ENCODE measurements around the gene SPESP1. TPM values are rescaled to one million over a fixed set of nuclear protein-coding genes. Genes with fewer than 3 reads are reported as not detected.
"Not testable (repeated sequence)": the region's sequence is repeated elsewhere in the genome, so short reads cannot be mapped to it uniquely, and the experiment has no call there.

The SPESP1 gene
- total and polyA plus RNA-seq, 8 donors: 0.28 to 1.5 (median 0.77) TPM

DNA sequence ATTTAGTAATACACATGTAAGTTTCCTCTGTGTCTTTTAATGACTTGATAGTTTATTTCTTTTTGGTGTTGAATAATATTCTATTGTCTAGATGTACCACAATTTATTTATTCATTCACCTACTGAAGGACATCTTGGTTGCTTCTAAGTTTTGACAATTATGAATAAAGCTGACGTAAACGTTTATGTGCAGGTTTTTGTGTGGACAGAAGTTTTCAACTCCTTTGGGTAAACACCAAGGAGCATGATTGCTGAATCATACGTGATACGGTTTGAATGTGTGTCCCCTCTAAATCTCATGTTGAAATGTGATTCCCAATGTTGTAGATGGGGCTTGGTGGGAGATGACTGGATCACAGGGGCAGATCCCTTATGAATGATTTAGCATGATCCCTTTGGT, 21.5 kb downstream of the SPESP1 start:
- no peak overlapping the region for H3K4me3 ChIP-seq
- 63 to 67% methylated on average over 4 of the region's 4 CpGs for WGBS, 2 donors
- no peak overlapping the region for H3K27ac ChIP-seq
- ATAC-seq (no peak), FAIRE-seq (no peak), DNase-seq (no peak)
- no peaks in the 10 kb centered on the region for H3K9me3 ChIP-seq
- H3K27me3 ChIP-seq: peaks cover 0 to 4% (median 0%) of the 10 kb centered on the region in 4 donors
- TF ChIP-seq, protein P1, sequence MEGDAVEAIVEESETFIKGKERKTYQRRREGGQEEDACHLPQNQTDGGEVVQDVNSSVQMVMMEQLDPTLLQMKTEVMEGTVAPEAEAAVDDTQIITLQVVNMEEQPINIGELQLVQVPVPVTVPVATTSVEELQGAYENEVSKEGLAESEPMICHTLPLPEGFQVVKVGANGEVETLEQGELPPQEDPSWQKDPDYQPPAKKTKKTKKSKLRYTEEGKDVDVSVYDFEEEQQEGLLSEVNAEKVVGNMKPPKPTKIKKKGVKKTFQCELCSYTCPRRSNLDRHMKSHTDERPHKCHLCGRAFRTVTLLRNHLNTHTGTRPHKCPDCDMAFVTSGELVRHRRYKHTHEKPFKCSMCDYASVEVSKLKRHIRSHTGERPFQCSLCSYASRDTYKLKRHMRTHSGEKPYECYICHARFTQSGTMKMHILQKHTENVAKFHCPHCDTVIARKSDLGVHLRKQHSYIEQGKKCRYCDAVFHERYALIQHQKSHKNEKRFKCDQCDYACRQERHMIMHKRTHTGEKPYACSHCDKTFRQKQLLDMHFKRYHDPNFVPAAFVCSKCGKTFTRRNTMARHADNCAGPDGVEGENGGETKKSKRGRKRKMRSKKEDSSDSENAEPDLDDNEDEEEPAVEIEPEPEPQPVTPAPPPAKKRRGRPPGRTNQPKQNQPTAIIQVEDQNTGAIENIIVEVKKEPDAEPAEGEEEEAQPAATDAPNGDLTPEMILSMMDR (IDR thresholded peaks at IDR 0.05): no peak
- H3K36me3 ChIP-seq: no peaks in the 10 kb centered on the region
- intact Hi-C loops (cut with DNase I): no loop called here
- no peaks in the 10 kb centered on the region for H3K4me1 ChIP-seq

DNA sequence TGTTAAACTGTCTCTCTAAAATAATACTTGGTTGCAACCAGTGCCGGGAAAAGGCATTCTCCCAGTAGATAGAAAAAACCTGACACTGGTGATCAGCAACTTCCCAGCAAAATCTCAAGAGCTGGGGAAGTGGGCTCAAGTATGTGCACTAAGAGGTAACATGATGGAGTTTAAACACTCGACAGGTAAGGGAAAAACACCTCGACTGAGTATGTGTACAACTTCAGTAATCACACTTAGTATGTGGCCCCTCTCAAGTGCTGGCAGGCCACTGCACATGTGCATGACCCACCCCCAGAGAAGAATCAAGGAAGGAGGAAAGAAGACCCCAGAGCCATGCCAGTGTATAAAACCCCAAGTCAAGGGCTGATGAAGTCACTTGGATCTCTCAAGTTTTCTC, 27.4 kb downstream of the SPESP1 start:
- H3K27ac ChIP-seq: no peak overlapping the region
- H3K27me3 ChIP-seq: peaks cover 0 to 4% (median 1%) of the 10 kb centered on the region in 4 donors
- H3K4me1 ChIP-seq: no peaks in the 10 kb centered on the region
- no peaks in the 10 kb centered on the region for H3K9me3 ChIP-seq
- H3K36me3 ChIP-seq: no peaks in the 10 kb centered on the region
- WGBS, 2 donors: 69 to 84% methylated on average over 3 of the region's 3 CpGs
- TF ChIP-seq, protein P1 (IDR thresholded peaks at IDR 0.05): no peak
- ATAC-seq (no peak), FAIRE-seq (no peak), DNase-seq (no peak)
- intact Hi-C loops (cut with DNase I): no loop called here
- no peak overlapping the region for H3K4me3 ChIP-seq

DNA sequence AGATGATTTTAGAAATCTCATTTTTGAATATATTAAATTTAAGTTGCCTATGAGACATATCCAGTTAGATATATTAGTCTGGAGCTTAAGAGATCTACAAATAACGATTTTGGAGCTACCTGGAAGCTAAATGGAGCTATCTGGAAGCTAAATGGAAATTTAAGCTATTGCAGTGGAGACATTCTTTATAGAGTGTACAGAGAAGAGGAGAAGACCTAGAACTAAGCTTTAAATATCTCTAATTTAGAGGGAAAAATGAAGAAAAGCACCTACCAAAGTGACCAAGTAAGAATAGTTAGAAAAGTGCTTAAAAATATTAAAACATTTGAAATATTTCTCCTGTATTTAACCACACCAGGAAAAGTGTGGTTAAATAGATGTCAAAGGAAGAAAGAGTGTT, 28.3 kb downstream of the SPESP1 start:
- DNase-seq (no peak), FAIRE-seq (no peak), ATAC-seq (no peak)
- Histone ChIP-seq H3K4me1 (no peaks in the 10 kb centered on the region), H3K36me3 (no peaks in the 10 kb centered on the region), H3K27me3 (peaks cover 0 to 4% (median 1%) of the 10 kb centered on the region in 4 donors), H3K9me3 (no peaks in the 10 kb centered on the region), H3K4me3 (no peak overlapping the region), H3K27ac (no peak overlapping the region)
- WGBS, 2 donors: 51 to 64% methylated on average over 1 of the region's 1 CpG
- TF ChIP-seq, protein P1 (IDR thresholded peaks at IDR 0.05): no peak
- intact Hi-C loops (cut with DNase I): no loop called here

DNA sequence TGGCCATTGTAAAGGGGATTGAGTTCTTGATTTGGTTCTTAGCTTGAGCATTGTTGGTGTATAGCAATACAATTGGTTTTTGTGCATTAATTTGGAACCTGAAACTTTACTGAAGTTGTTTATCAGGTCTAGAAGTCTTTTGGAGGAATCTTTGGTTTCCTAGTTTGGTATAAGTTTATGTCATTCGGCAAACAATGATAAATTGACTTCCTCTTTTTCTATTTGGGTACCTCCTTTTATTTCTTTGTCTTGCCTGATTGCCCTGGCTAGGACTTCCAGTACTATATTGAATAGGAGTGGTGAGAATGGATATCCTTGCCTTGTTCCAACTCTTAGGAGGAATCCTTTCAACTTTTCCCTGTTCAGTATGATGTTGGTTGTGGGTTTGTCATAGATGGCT, 32.1 kb downstream of the SPESP1 start:
- ATAC-seq (no peak), FAIRE-seq (no peak), DNase-seq (no peak)
- H3K4me3 ChIP-seq: no peak overlapping the region
- TF ChIP-seq, protein P1 (IDR thresholded peaks at IDR 0.05): no peak
- no peaks in the 10 kb centered on the region for H3K36me3 ChIP-seq
- intact Hi-C loops (cut with DNase I): no loop called here
- no peaks in the 10 kb centered on the region for H3K4me1 ChIP-seq
- no peaks in the 10 kb centered on the region for H3K9me3 ChIP-seq
- no peak overlapping the region for H3K27ac ChIP-seq
- H3K27me3 ChIP-seq: peaks cover 0 to 3% (median 0%) of the 10 kb centered on the region in 4 donors
- 46 to 67% methylated on average over 1 of the region's 1 CpG for WGBS, 2 donors

DNA sequence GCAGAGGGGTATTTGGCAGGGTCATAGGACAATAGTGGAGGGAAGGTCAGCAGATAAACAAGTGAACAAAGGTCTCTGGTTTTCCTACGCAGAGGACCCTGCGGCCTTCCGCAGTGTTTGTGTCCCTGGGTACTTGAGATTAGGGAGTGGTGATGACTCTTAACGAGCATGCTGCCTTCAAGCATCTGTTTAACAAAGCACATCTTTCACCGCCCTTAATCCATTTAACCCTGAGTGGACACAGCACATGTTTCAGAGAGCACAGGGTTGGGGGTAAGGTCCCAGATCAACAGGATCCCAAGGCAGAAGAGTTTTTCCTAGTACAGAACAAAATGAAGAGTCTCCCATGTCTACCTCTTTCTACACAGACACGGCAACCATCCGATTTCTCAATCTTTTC, 33.4 kb downstream of the SPESP1 start:
- FAIRE-seq; H3K4me3 ChIP-seq; H3K9me3 ChIP-seq; ATAC-seq; DNase-seq; H3K27ac ChIP-seq; intact Hi-C loops (cut with DNase I); H3K36me3 ChIP-seq; H3K4me1 ChIP-seq; H3K27me3 ChIP-seq: not testable (repeated sequence)
- 54 to 78% methylated on average over 5 to 6 of the region's 7 CpGs for WGBS, 2 donors
